Measurements from ENCODE around the gene ALDH1A1.

The ALDH1A1 gene

DNA sequence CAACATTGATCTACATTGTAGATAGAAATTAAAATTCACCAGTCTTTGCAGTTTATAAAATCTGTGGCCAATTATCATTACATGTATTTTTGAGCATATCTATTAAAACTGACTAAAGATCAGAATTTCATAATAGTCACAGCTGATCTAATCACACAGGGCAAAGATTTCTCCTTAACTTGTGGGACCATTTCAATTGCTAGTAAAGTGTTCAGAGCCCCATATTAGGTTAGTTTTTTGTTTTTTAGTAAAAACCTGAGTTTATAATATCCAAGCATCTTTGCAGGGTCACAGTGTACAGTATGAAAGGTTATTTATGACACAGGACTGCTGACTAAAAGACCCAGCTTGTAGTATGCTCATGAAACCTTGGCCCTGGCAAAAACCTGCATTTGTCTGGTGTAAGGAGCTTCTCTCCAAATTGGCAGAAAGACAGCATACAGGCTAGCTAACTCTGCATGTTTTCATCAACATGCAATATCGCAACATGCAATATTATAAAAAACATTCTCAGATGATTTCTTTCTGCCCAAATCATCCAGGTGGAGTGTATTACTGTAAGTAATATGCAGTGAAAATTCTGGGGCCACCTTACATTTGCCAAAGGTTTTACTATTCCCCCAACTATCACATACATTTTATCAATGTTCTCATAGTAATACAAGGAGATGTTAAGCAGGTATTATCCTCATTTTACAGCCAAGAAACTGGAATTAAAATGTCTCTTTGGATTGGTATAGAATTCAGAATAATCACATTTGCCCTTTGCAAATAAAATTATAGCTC, 37.7 kb upstream of the ALDH1A1 start:
- H3K14ac ChIP-seq (ENCODE audit: low read length), result no peak overlapping the region
- H4K12ac ChIP-seq (ENCODE audit: low read depth, low read length), result no peak overlapping the region
- H2BK12ac ChIP-seq (ENCODE audit: low read length), result no peak overlapping the region
- H3K23ac ChIP-seq (ENCODE audit: low read length), result no peak overlapping the region
- H3K9me3 ChIP-seq (ENCODE audit: insufficient read depth, low read depth, low read length), result no peaks in the 10 kb centered on the region
- no peak overlapping the region for H4K91ac ChIP-seq (ENCODE audit: low read depth, low read length)
- no peak overlapping the region for H2BK5ac ChIP-seq (ENCODE audit: low read depth, low read length, poor library complexity)
- no peak overlapping the region for H3K4me3 ChIP-seq (ENCODE audit: low read depth, low read length)
- WGBS (ENCODE audit: extremely low coverage, insufficient coverage, insufficient read length), result no CpG with 5 or more reads among the region's 1 CpG
- H3K9ac ChIP-seq (ENCODE audit: low read length), result no peak overlapping the region
- no peaks in the 10 kb centered on the region for H3K79me1 ChIP-seq (ENCODE audit: low read length)
- no peak overlapping the region for H2BK120ac ChIP-seq (ENCODE audit: insufficient read depth, low read length, poor library complexity)
- DNase-seq, result no peak
- no peaks in the 10 kb centered on the region for H3K79me2 ChIP-seq (ENCODE audit: control insufficient read depth, insufficient read depth, low read length, poor library complexity)
- no peak overlapping the region for H3K4ac ChIP-seq (ENCODE audit: low read depth, low read length)
- H3K36me3 ChIP-seq (ENCODE audit: control insufficient read depth in 1 of 2, insufficient read depth in 2 of 2, low read length in 2 of 2), result no peaks in the 10 kb centered on the region
- no peaks in the 10 kb centered on the region for H3K4me1 ChIP-seq (ENCODE audit: control insufficient read depth in 1 of 2, insufficient read depth in 2 of 2, low read length in 2 of 2)
- no peak overlapping the region for H3K27ac ChIP-seq (ENCODE audit: low read depth, low read length)
- H2AFZ ChIP-seq (ENCODE audit: insufficient read depth, low read length, poor library complexity), result no peak overlapping the region
- no peaks in the 10 kb centered on the region for H3K27me3 ChIP-seq (ENCODE audit: insufficient read depth, low read length)
- H4K8ac ChIP-seq (ENCODE audit: low read depth, low read length), result no peak overlapping the region
- H3K4me2 ChIP-seq (ENCODE audit: low read length), result no peak overlapping the region
- no peak overlapping the region for H2AK5ac ChIP-seq (ENCODE audit: low read length)
- no peak overlapping the region for H3K18ac ChIP-seq (ENCODE audit: low read length)

GRCh38 chr9:72986522-72987116, 33.8 kb upstream of the ALDH1A1 start:
- Histone ChIP-seq H2BK5ac (ENCODE audit: low read depth, low read length, poor library complexity) (no peak overlapping the region), H3K79me2 (ENCODE audit: control insufficient read depth, insufficient read depth, low read length, poor library complexity) (no peaks in the 10 kb centered on the region), H3K18ac (ENCODE audit: low read length) (no peak overlapping the region), H3K9me3 (ENCODE audit: insufficient read depth, low read depth, low read length) (no peaks in the 10 kb centered on the region), H3K4ac (ENCODE audit: low read depth, low read length) (no peak overlapping the region), H3K27me3 (ENCODE audit: insufficient read depth, low read length) (no peaks in the 10 kb centered on the region), H3K36me3 (ENCODE audit: control insufficient read depth in 1 of 2, insufficient read depth in 2 of 2, low read length in 2 of 2) (no peaks in the 10 kb centered on the region), H4K12ac (ENCODE audit: low read depth, low read length) (no peak overlapping the region), H3K9ac (ENCODE audit: low read length) (no peak overlapping the region), H2BK120ac (ENCODE audit: insufficient read depth, low read length, poor library complexity) (no peak overlapping the region), H3K23ac (ENCODE audit: low read length) (no peak overlapping the region), H2AK5ac (ENCODE audit: low read length) (no peak overlapping the region), H3K4me2 (ENCODE audit: low read length) (no peak overlapping the region), H4K91ac (ENCODE audit: low read depth, low read length) (no peak overlapping the region), H3K79me1 (ENCODE audit: low read length) (no peaks in the 10 kb centered on the region), H3K4me1 (ENCODE audit: control insufficient read depth in 1 of 2, insufficient read depth in 2 of 2, low read length in 2 of 2) (peaks cover 0 to 2% of the 10 kb centered on the region in 2 experiments), H2AFZ (ENCODE audit: insufficient read depth, low read length, poor library complexity) (no peak overlapping the region), H4K8ac (ENCODE audit: low read depth, low read length) (no peak overlapping the region), H3K4me3 (ENCODE audit: low read depth, low read length) (no peak overlapping the region), H3K27ac (ENCODE audit: low read depth, low read length) (no peak overlapping the region), H3K14ac (ENCODE audit: low read length) (no peak overlapping the region), H2BK12ac (ENCODE audit: low read length) (no peak overlapping the region)
- no CpG with 5 or more reads among the region's 6 CpGs for WGBS (ENCODE audit: extremely low coverage, insufficient coverage, insufficient read length)
- DNase-seq, result peak in 1 of 2 donors; percentile 31

- Histone ChIP-seq H3K23ac (ENCODE audit: low read length) (no peak overlapping the region), H3K9me3 (ENCODE audit: insufficient read depth, low read depth, low read length) (no peaks in the 10 kb centered on the region), H2AK5ac (ENCODE audit: low read length) (no peak overlapping the region), H3K27ac (ENCODE audit: low read depth, low read length) (no peak overlapping the region), H3K9ac (ENCODE audit: low read length) (no peak overlapping the region), H3K18ac (ENCODE audit: low read length) (no peak overlapping the region), H3K4me3 (ENCODE audit: low read depth, low read length) (no peak overlapping the region), H4K12ac (ENCODE audit: low read depth, low read length) (no peak overlapping the region), H4K91ac (ENCODE audit: low read depth, low read length) (no peak overlapping the region), H4K8ac (ENCODE audit: low read depth, low read length) (no peak overlapping the region), H3K79me2 (ENCODE audit: control insufficient read depth, insufficient read depth, low read length, poor library complexity) (no peaks in the 10 kb centered on the region), H3K36me3 (ENCODE audit: control insufficient read depth in 1 of 2, insufficient read depth in 2 of 2, low read length in 2 of 2) (no peaks in the 10 kb centered on the region), H2BK5ac (ENCODE audit: low read depth, low read length, poor library complexity) (no peak overlapping the region), H3K79me1 (ENCODE audit: low read length) (peaks cover 5% of the 10 kb centered on the region), H3K27me3 (ENCODE audit: insufficient read depth, low read length) (no peaks in the 10 kb centered on the region), H2AFZ (ENCODE audit: insufficient read depth, low read length, poor library complexity) (no peak overlapping the region), H2BK120ac (ENCODE audit: insufficient read depth, low read length, poor library complexity) (no peak overlapping the region), H3K4me2 (ENCODE audit: low read length) (no peak overlapping the region), H3K14ac (ENCODE audit: low read length) (no peak overlapping the region), H3K4me1 (ENCODE audit: control insufficient read depth in 1 of 2, insufficient read depth in 2 of 2, low read length in 2 of 2) (peaks cover 3 to 5% of the 10 kb centered on the region in 2 experiments), H3K4ac (ENCODE audit: low read depth, low read length) (no peak overlapping the region), H2BK12ac (ENCODE audit: low read length) (no peak overlapping the region)
- no CpG with 5 or more reads among the region's 3 CpGs for WGBS (ENCODE audit: extremely low coverage, insufficient coverage, insufficient read length)
- no peak for DNase-seq
Observed at GRCh38 chr9:72985746-72986145, 32.9 kb upstream of the ALDH1A1 start.

GRCh38 chr9:72984991-72985390, 32.1 kb upstream of the ALDH1A1 start:
- Histone ChIP-seq H3K23ac (ENCODE audit: low read length) (no peak overlapping the region), H2BK12ac (ENCODE audit: low read length) (no peak overlapping the region), H3K4ac (ENCODE audit: low read depth, low read length) (no peak overlapping the region), H3K27me3 (ENCODE audit: insufficient read depth, low read length) (no peaks in the 10 kb centered on the region), H2AK5ac (ENCODE audit: low read length) (no peak overlapping the region), H3K4me2 (ENCODE audit: low read length) (no peak overlapping the region), H3K18ac (ENCODE audit: low read length) (no peak overlapping the region), H3K79me1 (ENCODE audit: low read length) (peaks cover 5% of the 10 kb centered on the region), H3K4me1 (ENCODE audit: control insufficient read depth in 1 of 2, insufficient read depth in 2 of 2, low read length in 2 of 2) (peaks cover 3 to 5% of the 10 kb centered on the region in 2 experiments), H4K12ac (ENCODE audit: low read depth, low read length) (no peak overlapping the region), H3K9ac (ENCODE audit: low read length) (no peak overlapping the region), H4K8ac (ENCODE audit: low read depth, low read length) (no peak overlapping the region), H3K9me3 (ENCODE audit: insufficient read depth, low read depth, low read length) (no peaks in the 10 kb centered on the region), H3K27ac (ENCODE audit: low read depth, low read length) (no peak overlapping the region), H3K14ac (ENCODE audit: low read length) (no peak overlapping the region), H4K91ac (ENCODE audit: low read depth, low read length) (no peak overlapping the region), H3K79me2 (ENCODE audit: control insufficient read depth, insufficient read depth, low read length, poor library complexity) (no peaks in the 10 kb centered on the region), H2BK5ac (ENCODE audit: low read depth, low read length, poor library complexity) (no peak overlapping the region), H3K4me3 (ENCODE audit: low read depth, low read length) (no peak overlapping the region), H3K36me3 (ENCODE audit: control insufficient read depth in 1 of 2, insufficient read depth in 2 of 2, low read length in 2 of 2) (no peaks in the 10 kb centered on the region), H2BK120ac (ENCODE audit: insufficient read depth, low read length, poor library complexity) (no peak overlapping the region), H2AFZ (ENCODE audit: insufficient read depth, low read length, poor library complexity) (no peak overlapping the region)
- no CpG with 5 or more reads among the region's 3 CpGs for WGBS (ENCODE audit: extremely low coverage, insufficient coverage, insufficient read length)
- DNase-seq, result no peak
